H1 (cell line): ENCODE results near the gene CRB2. TPM values are rescaled to one million over a fixed set of nuclear protein-coding genes. Genes with fewer than 3 reads are reported as not detected.

Experiments used
- USF2 ChIP-seq: IDR thresholded peaks from 2 replicates; pipeline ENCODE4 v1.6.1; 2011; ENCODE audit warnings: low read length, improper control_type of control experiment
- polyA plus RNA-seq, 7 experiments: library from polyadenylated mRNA; depleted of rRNA in 3 of 7; stranded (reverse) in 5 of 7; unstranded in 2 of 7; fragments of >200 nt in 5 of 7; fragments of 200-250 nt in 2 of 7; gene quantifications; 1 replicate in 5 of 7; 2 replicates in 1 of 7; 4 replicates in 1 of 7; pipeline versions ENCODE4 v1.2.1 to v1.2.3, GENCODE V29; 2011 to 2013; ENCODE audit warnings: missing spikeins in 2 of 7, mixed read lengths in 2 of 7
- total RNA-seq: library from RNA; stranded (reverse); fragmentation: NEBNext Ultra II Directional; extraction: Animal tissue kit (Norgen Biotek cat#: 25700); gene quantifications from 2 replicates; pipeline ENCODE4 v1.2.1, GENCODE V29; 2021

Gene CRB2
- total and polyA plus RNA-seq, 2 of the 8 experiments (the other 6 are each of a cell fraction or from before 2014, with no cell fraction given): 4.0 to 8.4 TPM

GRCh38 chr9:123362856-123363255, 6.9 kb downstream of the CRB2 start (continued):
- no peak for TF ChIP-seq USF2
- TF ChIP-seq, all 59 proteins: peak for 0
